Left lobe of liver (tissue), 2 donors: Measurements from ENCODE around the gene MGST2. TPM values are rescaled to one million over a fixed set of nuclear protein-coding genes. Genes with fewer than 3 reads are reported as not detected.

Experiments used
- ATAC-seq: fragments of 200-7000 bp; cut with Tn5 transposase; one replicate; pipeline ENCODE4 v1.9.1; 2020; ENCODE audit warnings: mild to moderate bottlenecking, moderate library complexity
- DNase-seq: peaks from one replicate; pipeline ENCODE4 v3.0.0-alpha.2; 2020; ENCODE audit warnings: low spot score
- total RNA-seq: library from RNA; stranded (reverse); gene quantifications from one replicate; pipeline ENCODE4 v1.2.1, GENCODE V29; 2021
- donor health status: DM: no; HTN: no; CAD: no; lungs with moderate emphysema.
- donor health status: DM: no; HTN: yes; CAD: no.

The MGST2 gene
- total RNA-seq, 1 donor from 2014 or later: 108 TPM

DNA sequence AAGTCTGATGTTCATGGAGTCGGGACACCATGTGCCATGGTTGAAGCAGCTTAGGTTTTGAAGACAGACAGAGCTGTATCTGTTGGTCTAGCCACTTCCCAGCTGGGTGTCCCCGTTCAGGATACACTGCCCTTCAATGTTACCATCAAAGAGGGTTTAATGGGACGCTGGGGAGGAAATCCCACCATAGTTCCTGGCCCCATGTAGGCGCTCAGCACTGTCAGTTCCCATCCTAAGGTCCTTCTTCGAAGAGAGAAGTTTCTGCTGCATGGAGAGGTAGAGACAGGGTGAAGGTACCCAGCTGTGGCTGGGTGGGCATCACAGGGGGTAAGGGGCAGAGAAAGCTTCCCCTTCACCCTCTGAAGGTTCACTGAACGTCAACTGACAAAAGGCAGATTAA lies 3.7 kb downstream of the MGST2 start:
- DNase-seq: no peak
- no peak for ATAC-seq

DNA sequence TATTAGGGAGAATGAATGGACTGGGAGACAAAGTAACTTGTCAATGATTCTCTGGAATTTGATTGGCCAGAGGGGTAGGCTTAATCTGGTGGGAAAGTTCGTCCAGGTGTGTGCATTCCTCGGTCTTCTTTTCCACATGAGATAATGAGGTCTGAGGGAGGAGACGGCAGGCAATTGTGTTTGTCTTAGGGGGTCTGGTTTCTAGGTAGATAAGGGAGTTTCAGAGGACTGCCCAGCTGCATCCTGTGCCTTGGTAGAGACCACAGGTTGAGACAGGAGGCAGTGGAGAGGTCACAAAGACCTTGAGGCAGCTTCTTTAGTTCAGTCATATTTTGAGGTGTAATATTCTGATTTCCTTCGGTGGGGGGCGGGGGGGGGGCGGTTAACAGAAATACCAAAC lies 4.3 kb downstream of the MGST2 start:
- ATAC-seq: no peak
- no peak for DNase-seq

DNA sequence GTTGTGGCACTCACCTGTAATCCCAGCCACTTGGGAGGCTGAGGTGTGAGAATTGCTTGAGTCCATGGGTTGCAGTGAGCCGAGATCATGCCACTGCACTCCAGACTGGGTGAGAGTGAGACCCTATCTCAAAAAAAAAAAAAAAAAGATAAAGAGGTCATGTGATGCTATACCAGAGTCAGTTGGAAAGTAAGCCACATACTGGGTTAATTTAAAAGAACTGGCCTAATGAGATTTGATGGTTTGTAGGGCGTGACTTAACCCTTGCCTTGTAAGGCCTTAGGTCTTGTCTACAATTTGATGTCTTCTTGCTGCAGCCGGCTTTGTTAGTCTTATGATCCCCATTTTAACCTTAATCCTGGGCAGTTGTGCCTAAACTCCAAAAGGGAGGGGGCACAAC lies 5.2 kb downstream of the MGST2 start:
- ATAC-seq (no peak), DNase-seq (no peak)

DNA sequence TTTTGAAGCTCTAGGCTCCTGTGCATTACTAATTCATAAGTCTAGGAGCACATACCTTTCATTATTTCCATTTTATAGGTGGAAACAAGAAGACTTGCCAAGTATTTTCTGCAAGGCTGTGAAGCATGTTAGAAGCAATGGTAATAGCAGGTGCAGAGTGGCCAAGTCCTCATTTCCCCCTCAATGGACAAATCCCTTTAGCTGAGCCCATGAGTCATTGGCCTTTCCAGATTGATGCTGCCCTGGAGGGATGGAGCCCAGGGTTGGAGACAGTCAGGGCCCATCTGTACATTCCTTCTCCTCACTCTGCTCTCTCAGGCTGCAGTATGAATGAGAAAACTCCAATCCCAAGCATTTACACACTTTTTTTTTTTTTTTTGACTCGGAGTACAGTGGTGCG lies 6.6 kb downstream of the MGST2 start:
- DNase-seq (no peak), ATAC-seq (no peak)

DNA sequence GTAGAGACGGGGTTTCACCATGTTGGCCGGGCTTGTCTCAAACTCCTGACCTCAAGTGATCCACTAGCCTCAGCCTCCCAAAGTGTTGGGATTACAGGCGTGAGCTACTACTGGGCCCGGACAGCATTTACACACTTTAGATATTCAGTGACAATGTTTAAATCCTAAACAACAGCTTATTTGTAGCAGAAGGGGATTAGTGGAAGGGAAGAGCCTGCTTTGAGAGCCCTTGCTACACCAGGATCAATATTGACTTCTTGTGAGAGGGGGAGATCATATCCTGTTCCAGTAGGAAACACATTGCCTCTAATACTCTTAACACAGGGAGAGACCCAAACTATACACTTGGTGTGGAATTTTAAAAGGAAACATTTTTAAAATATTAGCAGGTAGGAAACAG lies 7.1 kb downstream of the MGST2 start:
- no peak for ATAC-seq

DNA sequence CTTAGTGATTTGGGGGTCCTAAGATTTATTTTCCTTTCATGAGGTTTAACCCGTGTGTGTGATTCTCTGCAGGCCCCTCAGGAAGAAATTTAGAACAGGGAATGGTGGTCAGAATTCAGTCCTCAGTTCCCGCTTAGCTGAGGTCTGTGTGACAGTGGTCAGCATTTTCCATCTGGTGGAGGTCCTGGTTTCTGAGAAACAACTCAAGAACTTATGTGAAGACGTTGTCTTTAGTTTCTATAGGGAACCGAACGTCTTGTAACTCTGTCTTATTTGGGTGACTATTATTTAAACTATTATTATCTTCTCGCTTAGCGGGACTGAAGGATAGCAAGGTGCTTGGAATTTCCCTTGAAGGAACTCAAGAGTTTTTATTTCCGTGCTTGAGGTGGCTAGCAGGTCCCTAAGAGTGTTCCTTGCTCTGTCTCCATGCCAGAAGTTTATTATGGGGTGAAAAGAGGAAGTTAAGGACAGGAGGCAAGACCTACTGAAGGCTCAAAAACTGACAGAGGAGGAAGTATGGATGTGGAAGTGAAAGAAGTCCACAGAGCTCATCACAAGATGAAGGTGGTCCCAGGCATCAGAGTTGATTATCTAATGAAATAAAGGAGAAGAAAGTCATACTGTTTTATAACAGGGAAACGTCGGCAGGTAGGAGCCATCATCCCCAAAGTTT lies 9.4 kb downstream of the MGST2 start:
- peak; percentile 31 for ATAC-seq

More for the DNA sequence above, 7.1 kb downstream of the MGST2 start:
- no peak for DNase-seq

DNA sequence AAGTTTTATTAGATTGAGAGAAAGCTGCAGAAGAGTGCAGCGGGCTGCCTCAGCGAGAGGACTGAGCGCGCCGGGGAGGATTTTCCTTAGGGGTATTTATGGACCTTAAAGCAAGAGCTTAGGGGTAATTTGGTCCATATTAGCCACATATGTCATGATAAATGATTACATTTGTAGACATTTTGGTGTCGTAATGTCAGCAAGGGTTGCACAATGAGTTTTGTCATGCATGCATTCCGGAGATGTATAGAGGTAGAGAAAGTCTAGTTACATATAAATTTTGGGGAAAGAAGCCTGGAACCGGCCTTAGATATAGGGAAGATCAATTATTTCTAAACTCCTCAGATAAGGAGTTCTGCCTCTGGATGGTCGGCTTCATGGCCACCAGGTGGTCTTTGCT lies 10.0 kb downstream of the MGST2 start:
- DNase-seq (no peak), ATAC-seq (no peak)

More for the DNA sequence above, 9.4 kb downstream of the MGST2 start:
- DNase-seq: no peak

DNA sequence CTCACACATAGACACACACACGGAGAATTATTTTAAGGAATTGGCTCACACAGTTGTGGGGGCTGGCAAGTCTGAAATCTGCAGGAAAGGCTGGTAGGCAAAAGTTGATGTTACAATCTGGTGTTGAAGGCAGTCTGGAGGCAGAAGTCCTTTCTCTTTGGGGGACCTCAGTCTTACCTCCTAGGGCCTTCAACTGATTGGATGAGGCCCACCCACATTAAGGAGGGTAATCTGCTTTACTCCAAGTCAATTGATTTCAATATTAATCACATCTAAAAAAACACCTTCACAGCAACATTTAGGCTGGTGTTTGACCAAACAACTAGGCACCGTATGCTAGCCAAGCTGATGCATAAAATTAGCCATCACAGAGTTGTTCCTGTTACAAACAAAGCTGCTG lies 10.7 kb downstream of the MGST2 start:
- DNase-seq (no peak), ATAC-seq (no peak)

DNA sequence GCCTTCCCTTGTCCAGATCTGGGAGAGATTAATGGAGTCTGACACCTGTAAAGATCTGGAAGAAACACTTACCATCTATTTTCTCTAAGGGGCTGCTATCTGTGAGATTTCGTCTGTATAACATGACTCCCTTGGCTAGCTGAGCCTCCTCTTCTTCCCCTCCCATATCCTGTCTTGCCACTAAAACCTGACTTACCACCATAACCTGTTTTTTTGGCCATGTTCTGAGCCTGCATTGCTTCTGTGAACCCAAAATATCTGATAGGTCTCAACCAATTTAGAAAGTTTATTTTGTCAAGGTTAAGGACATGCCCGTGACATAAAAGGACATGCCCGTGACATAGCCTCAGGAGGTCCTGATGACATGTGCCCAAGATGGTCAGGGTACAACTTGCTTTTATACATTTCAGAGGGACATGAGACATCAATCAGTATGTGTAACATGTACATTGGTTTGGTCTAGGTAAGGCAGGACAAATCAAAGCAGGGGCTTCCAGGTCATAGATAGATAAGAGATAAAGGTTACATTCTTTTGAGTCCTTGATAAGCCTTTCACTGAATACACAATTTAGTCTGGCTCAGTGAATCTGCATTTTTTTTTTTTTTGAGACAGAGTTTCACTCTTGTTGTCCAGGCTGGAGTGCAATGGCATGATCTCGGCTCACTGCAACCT lies 11.4 kb downstream of the MGST2 start:
- no peak for DNase-seq

DNA sequence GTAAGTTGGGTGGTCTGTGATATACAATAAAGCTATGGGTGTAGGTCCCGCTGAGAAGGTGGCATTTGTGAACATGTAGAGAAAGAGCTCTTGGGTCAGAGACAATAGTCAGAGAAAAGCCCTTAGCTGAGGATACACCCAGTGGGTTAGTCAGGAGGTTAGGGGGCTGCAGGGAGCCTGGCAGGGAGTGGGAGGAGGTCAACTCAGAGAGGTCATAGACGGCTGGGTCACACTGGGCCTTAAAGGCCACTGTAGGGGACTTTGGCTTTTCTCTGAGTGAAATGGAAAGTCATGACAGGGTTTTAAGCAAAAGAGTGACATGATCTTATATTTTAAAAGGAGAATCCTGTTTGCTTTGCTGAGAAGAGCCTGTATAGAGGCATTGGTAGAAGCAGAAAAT lies 16.7 kb downstream of the MGST2 start:
- DNase-seq (no peak), ATAC-seq (peak; percentile 11)

More for the DNA sequence above, 11.4 kb downstream of the MGST2 start:
- peak; percentile 63 for ATAC-seq

DNA sequence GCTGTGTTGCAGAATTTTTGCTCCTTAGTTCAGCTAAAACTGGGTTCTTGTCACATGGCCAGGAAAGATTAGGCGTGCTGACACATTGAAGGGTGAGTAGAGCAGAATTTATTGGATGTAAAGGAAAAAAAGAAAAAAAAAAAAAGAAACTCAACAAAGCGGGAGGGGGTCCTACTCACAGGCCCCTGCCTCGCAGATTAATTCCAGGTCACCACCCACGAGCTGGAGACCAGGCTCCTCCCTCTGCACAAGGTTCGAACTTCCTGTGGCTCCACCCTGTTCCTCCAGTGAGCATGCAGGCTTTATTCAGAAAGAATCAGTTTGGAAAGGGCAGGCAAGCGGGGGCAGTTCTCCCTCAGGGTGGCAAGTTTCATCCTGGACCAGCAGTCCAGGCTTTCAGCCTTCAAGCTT lies 17.1 kb downstream of the MGST2 start:
- DNase-seq (no peak), ATAC-seq (peak; percentile 37)

DNA sequence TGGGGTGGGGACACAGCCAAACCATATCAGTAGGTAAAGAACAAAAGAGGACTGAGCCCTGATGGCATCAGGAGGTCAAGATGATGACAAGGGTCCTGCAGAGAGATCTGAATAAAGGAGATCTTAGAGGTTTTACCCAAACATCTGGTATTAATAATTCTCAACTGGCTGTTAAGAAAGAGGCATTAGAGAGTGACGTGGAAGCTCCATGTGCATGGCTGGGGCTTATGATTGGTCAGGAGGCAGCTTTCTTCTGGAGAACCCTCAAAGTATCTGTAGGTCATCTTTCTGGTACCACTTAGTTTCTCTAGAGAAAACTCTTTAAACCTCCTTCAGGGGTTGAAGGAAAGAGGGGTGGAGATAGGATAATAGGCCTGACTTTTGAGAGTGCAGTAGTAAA lies 18.7 kb downstream of the MGST2 start:
- DNase-seq (no peak), ATAC-seq (no peak)

DNA sequence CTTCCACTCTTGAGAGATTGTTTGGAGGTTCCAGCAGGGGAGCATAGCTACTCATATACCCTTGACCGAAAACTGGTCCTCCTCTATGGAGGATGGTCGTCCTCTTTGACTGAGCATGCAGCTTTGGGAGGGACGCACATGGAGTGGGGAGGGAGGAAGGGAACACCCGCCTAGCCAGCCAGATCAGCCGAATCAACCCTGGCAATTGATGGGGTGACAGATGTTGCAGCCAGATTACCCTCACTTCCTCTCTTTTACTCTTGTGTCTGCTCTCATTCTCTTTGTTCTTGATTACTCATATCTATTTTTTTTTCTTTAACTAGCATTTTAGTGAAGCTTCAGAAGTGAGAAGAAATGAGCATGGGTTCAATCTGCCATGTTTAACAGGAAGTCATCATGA lies 19.6 kb downstream of the MGST2 start:
- ATAC-seq: no peak

DNA sequence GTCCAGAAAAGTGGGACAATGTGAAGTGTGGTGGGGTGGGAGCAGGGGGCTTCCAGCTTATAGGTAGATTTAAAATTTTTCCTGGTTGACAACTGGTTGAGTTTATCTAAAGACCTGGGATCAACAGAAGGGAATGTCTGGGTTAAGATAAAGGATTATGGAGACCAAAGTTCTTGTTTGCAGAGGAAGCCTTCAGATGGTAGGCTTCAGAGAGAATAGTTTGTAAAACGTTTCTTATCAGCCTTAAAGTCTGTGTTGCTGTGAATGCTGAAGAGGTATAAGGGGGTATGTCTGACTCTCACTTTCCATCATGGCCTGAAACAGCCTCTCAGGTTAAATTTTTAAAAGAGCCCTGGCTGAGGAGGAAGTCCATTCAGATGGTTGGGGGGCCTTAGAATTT lies 20.5 kb downstream of the MGST2 start:
- DNase-seq (no peak), ATAC-seq (no peak)

More for the DNA sequence above, 19.6 kb downstream of the MGST2 start:
- no peak for DNase-seq

DNA sequence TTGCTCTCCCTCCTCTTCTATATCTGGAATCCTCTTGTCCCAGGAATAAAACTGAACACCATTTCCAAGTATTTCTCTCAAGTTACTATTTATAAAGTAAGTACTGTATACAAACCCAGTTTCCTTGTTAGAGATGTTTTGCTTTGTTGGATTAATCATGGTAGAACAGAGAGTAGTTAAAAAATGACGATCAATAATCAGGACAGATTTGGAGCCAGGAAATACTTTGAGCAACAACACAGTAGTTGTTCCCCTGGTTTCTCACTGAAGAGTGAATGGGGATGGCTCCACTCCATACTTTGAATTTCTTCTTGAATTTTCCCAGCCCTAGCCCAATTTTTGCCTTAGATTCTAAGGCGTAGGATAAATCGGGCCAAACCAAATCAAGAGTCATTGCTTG lies 21.4 kb downstream of the MGST2 start:
- ATAC-seq (peak; percentile 37), DNase-seq (no peak)

DNA sequence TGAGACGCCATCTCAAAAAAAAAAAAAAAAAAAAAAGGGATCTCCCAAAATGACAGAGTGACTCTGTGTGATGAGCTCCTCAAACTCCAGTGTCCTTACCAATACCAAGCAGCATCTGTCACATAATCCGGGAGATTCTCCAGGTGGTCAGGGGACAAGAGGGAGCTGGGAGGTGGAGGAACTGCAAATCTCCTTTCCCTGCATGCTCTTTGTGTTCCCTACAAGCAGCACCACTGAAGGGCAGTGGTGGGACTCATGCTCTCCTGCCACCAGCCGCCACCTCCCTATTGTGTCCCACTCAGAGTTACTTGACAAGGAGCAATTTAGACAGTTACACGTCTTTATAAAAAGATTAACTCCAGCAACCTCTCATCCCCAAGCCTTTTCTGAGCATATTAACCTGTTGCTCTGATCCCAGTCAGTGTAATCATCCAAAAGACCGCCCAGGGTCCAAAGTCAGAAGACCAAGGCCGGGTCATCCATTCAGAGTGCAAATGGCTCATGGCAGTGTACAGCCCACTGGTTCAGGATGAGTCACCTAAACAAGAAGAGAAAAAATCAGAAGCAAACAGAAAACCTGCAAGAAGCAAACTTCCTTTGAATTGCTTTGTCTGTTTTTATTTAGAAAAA lies 23.6 kb downstream of the MGST2 start:
- ATAC-seq (peak; percentile 82), DNase-seq (peak; percentile 95)

DNA sequence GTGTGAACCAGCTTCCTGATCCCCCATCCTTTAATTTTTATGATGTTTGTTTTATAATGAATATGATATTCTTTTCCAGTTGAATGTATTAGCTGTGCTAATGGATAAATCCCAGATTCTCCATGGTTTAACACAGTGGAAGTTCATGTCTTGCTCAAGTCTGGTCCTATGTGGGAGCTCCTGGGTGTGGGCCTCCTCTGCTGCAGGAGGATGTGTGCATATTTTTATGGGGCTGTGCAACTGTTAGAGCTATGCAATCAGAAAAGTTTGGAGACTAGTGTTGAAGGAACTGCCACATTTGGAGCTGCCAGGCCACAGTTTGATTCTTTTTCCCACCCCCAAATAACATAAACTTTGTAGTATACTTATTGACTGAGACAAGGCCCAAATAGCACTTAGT lies 24.8 kb downstream of the MGST2 start:
- ATAC-seq (no peak), DNase-seq (no peak)

DNA sequence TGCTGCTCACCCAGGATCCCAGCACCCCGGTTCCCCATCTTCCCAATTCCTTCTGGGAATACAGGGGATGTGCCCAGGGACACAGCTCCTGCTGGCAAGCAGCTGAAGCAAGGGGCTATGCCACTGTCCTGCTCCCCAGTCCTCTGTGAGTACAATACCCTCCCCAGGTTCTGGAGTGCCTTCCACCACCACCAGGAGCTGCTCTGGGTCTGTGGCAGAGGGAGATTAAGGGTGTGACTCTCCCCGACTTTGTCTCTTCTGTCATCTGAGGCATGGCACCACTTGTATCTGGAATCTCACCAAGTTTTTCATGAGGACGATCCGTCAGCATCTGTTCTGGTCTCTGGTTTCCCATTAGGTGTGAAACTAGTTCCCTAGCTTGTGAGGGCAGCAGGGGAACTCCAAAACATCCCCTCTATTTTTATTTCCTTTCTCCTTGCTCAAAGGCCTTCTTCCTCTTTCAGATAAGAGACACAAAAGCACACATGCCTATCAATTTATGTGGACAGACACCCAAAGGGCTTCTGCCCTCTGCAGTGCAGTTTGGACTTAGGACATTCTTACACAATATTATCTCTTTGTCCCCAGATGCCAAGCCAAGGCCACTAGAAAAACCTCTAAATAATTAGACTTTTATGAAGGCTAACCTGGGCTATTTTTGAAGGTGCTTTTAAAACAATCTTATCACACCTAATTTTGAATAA lies 26.8 kb downstream of the MGST2 start:
- peak; percentile 67 for DNase-seq
- peak; percentile 75 for ATAC-seq

DNA sequence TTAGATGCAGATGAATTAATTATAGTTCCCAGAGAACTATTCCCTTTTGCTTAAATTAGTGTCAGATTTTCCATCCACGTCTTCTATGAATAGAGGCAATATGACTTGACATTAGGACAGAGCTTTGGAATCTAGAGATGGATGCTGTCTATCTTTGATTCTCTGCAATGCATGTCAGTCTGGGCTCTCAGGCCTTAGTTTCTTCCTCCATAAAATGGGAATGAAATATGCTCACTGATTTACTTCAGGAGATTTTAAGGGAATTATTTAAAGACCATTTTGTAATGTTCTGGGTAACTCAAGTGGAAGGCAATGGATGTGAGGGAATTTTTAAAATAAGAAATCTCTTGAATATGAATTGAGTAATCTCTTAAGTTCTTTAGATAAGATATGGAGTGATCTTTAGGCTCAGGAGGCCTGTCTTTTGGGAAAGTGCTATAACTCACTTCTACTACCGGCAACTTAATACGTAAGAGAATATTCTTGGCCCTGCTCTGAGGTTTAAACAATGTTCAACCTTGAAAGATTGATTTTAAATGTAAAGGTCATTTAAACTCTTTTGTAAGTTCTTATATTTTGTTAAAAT lies 29.0 kb downstream of the MGST2 start:
- ATAC-seq: no peak
- DNase-seq: no peak

DNA sequence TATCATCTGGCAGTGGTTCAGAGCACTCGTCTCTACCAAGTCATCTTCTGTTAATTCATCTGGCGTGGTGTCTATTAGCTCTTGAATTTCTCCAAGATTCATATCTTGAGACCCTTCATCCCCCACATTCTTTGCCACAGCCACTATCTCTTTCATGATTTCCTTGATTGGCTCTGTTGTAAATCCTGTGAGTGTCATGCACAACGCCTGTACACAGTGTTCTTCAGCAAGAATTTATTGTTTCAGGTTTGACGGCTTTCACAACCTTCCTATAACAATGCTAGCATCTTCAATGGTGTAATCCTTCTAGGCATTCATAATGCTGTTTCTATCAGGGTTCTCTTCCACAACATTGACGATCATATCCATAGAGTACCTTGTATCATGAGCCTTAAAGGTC lies 30.9 kb downstream of the MGST2 start:
- DNase-seq (no peak), ATAC-seq (no peak)
